ACHN (cell line): ENCODE results near the gene GRIP2.

ENCODE experiments used
- DNase-seq: peaks from one replicate; pipeline ENCODE4 v3.0.0-alpha.2; 2015
- in situ Hi-C: cut with HindIII; loops from 2 replicates; pipeline ENCODE4 v1.10.0; 2017; ENCODE audit warnings: low sequenced_read_pairs, low pct_ligation_motif_present, low pct_unique_long_range_greater_than_20kb

Gene GRIP2

GRCh38 chr3:14480207-14481017, 59.7 kb downstream of the GRIP2 start:
- in situ Hi-C loops = no loop called here
- no peak for DNase-seq

GRCh38 chr3:14479591-14479990, 60.6 kb downstream of the GRIP2 start:
- no peak for DNase-seq
- in situ Hi-C loops = no loop called here

GRCh38 chr3:14478956-14479550, 61.1 kb downstream of the GRIP2 start:
- no peak for DNase-seq
- in situ Hi-C loops = no loop called here

GRCh38 chr3:14477311-14477935, 62.7 kb downstream of the GRIP2 start:
- DNase-seq = no peak
- in situ Hi-C loops = no loop called here

GRCh38 chr3:14476583-14477265, 63.4 kb downstream of the GRIP2 start:
- no peak for DNase-seq
- in situ Hi-C loops = no loop called here

DNA sequence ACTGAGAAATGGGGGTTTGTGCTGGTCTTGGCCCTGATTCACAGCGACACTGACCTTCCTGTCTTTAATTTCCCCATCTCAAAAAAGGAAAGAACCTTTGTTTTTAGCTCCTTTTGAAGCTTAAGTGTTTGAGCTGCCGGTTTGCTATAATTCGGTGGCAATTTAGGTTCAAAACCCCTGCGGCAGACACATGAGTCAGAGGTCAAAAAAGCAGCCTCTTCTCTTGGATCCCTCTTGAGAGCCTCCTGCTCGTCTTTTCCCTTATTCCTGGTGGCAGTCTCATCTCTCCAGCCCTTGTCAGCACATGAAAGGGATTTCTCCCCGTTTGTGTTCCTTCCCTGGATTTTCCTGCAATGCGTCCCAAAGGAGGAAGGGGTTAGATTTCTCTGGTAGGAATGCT, 64.5 kb downstream of the GRIP2 start:
- in situ Hi-C loops = no loop called here
- no peak for DNase-seq

- in situ Hi-C loops = no loop called here
- DNase-seq = no peak
Measured at GRCh38 chr3:14474363-14475081, 65.6 kb downstream of the GRIP2 start.

GRCh38 chr3:14473411-14473891, 66.7 kb downstream of the GRIP2 start:
- in situ Hi-C loops = no loop called here
- DNase-seq = no peak

DNA sequence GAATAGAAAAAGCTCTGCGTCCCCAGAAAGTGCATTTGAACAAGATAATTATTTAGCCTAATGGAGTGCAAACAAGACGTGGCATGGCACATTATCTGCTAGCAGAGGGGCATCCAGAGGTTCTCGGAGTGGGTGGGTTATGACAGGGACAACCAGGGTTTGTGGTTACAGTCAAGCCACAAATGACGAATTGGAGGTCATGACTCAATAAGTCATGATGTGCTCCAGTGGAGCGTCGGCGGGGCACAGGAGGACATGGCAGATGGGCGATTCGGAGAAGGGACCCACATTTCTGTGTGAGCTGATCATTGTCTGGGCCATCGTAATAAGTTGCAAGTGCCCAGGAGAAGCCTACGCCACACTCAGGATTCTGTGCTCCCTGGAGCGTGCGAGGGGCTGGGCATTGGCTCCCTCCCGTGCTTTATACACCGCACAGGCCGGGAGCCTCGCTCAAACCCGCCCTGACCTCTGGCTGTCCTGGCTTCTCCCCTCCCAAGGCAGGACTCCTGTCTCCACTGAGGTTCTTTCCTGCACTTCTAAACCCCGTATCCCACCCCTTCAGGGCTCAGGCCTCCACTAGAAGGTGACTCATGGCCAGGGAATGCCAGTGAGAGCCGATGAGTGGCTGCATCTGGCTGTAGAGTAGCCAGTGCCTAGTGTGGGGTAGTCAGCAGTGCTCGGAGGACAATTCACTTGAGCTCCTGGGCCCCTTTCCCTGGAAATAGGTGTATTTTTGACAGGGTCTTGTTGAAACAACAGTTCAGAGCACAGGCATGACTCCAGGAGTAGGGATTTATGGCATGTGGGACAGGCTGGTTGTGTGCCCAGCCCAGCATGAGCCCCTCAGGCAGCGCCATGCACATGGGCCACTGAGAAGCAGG, 67.4 kb downstream of the GRIP2 start:
- in situ Hi-C loops = no loop called here
- peak; percentile 96 for DNase-seq

GRCh38 chr3:14471690-14472089, 68.5 kb downstream of the GRIP2 start:
- no peak for DNase-seq
- in situ Hi-C loops = no loop called here

DNA sequence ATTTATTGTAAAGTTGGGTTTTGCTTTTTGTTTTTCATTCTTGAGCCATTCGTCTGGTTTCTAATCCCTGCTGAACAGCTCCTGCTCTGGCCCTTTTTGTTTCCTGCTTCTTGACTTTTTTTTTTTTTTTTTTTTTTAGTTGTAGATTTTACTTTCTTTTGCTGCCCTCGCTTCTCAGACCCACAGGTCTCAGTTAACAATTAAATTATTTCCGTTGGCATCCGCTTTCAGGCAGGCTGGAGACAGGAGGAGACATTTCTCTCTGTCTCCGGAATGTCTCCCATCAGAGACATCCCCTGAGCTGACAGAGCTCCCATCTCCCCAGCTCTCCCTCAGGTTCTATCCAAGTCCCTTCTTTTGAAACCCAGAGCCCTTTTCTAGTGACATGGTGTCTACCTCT, 69.1 kb downstream of the GRIP2 start:
- DNase-seq = no peak
- in situ Hi-C loops = no loop called here

GRCh38 chr3:14470461-14470860, 69.7 kb downstream of the GRIP2 start:
- in situ Hi-C loops = no loop called here
- no peak for DNase-seq

- in situ Hi-C loops = no loop called here
- no peak for DNase-seq
Measured at GRCh38 chr3:14468621-14468981, 71.5 kb downstream of the GRIP2 start.

DNA sequence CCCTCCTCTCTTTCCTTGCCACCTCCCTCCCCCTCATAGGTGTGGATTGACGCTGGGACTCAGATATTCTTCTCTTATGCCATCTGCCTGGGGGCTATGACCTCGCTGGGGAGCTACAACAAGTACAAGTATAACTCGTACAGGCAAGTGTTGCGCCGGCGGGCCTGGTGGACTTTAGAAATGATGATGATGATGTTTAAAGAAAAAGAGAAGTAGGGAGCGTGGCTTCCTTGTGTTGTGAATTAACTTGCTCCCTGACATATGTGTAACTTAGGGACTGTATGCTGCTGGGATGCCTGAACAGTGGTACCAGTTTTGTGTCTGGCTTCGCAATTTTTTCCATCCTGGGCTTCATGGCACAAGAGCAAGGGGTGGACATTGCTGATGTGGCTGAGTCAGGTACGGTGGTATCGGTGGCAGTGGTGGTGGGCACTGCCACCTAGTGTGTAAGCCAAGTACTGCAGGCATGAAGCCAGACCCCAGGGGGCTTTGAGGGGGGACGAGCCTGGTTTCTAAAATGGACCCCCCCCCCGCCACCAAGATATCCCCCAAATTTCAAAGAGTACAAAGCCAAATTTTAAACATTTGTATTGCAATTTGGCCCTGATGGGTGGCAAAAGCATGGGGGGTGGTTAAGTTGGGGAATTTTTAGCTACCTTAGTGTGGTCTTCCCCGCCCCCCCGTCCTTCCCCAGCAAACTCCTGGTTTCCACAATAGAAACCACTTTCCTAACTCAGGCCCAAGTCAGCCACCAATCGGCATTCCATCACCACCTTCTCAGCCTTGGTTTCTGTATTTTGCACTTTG, 72.1 kb downstream of the GRIP2 start:
- in situ Hi-C loops = no loop called here
- peak; percentile 23 for DNase-seq

DNA sequence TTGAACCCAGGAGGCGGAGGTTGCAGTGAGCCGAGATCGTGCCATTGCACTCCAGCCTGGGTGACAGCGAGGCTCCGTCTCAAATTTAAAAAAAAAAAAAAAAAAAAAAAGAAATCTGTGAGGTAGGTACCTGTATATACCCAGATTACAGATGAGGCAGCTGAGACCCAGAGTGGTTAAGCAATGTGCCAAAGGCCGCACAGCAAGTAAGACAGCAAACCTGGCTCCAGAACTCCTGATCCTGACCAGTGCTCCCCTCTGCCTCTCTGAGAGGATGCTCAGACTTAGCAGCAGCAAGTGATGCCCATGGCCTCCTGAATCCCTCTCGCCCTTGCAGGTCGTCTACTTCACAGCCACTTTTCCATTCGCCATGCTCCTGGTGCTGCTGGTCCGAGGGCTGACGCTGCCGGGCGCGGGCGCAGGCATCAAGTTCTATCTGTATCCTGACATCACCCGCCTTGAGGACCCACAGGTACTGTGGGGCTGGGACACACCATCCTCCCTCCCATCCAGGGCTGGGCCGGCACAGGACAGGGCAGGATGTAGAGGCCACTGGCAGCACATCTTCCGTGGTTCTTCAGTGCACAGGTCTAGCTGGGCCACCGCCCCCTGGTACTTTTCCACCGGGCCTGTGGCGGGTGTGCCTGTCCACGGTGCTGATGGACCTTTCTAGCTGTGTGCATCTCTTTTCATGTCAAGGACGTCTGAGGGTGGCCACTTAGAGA, 73.8 kb downstream of the GRIP2 start:
- DNase-seq = no peak
- in situ Hi-C loops = no loop called here

DNA sequence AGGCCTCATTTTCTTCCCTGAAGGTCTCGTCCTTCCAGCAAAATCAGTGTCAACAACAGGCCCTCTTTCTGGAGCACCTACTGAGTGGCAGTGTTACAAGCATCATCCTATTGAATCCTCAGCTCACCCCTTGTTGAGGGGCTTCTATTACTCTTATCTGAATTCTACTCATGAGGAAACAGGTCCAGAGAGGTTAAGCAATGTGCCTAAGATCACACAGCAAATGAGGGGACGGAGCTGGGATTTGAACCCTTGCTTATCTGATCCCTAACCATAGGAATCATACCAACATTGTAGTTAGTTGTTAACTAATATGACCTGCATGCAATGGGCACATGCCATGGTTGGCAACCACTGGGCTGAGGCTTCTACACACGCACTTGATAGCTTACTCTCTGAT, 74.7 kb downstream of the GRIP2 start:
- in situ Hi-C loops = no loop called here

More for the DNA sequence above, 74.7 kb downstream of the GRIP2 start:
- no peak for DNase-seq
